Stimulated activated CD4-positive, alpha-beta T cell treated with anti-CD3 and anti-CD28 coated beads, Interleukin-12 subunit alpha, Interleukin-12 subunit beta, amount 100 ng/mL, for 24 hours (primary cell): Measurements from ENCODE around the gene BMERB1.
"Not testable (repeated sequence)": the region's sequence is repeated elsewhere in the genome, so short reads cannot be mapped to it uniquely, and the experiment has no call there.

Source experiments
- DNase-seq, 2 experiments: peaks; one replicate each; pipeline ENCODE4 v3.0.0-alpha.2; 2020; ENCODE audit warnings: low read depth in 2 of 2

Gene BMERB1

GRCh38 chr16:15593235-15593634 lies 158.8 kb downstream of the BMERB1 start:
- DNase-seq = no peak

GRCh38 chr16:15594711-15595320 lies 160.4 kb downstream of the BMERB1 start:
- no peak for DNase-seq

GRCh38 chr16:15597135-15597534 lies 162.7 kb downstream of the BMERB1 start:
- no peak for DNase-seq

- DNase-seq = no peak
Observed at GRCh38 chr16:15597822-15598647, 163.6 kb downstream of the BMERB1 start.

GRCh38 chr16:15598648-15599190 lies 164.3 kb downstream of the BMERB1 start:
- no peak for DNase-seq

GRCh38 chr16:15599303-15600070 lies 165.1 kb downstream of the BMERB1 start:
- no peak for DNase-seq

- DNase-seq = no peak
Observed at GRCh38 chr16:15601212-15601879, 167.0 kb downstream of the BMERB1 start.

GRCh38 chr16:15602285-15603044 lies 168.1 kb downstream of the BMERB1 start:
- no peak for DNase-seq

GRCh38 chr16:15604460-15605440 lies 170.4 kb downstream of the BMERB1 start:
- no peak for DNase-seq

GRCh38 chr16:15605839-15606517 lies 171.6 kb downstream of the BMERB1 start:
- no peak for DNase-seq

GRCh38 chr16:15606518-15607220 lies 172.3 kb downstream of the BMERB1 start:
- no peak for DNase-seq

GRCh38 chr16:15607221-15607699 lies 172.9 kb downstream of the BMERB1 start:
- not testable (repeated sequence) for DNase-seq

- DNase-seq = no peak
Observed at GRCh38 chr16:15607700-15608396, 173.5 kb downstream of the BMERB1 start.

- DNase-seq = no peak
Observed at GRCh38 chr16:15608398-15609285, 174.3 kb downstream of the BMERB1 start.

- DNase-seq = no peak
Observed at GRCh38 chr16:15609286-15609649, 174.9 kb downstream of the BMERB1 start.

- no peak for DNase-seq
Observed at GRCh38 chr16:15610369-15610871, 176.0 kb downstream of the BMERB1 start.

- no peak for DNase-seq
Observed at GRCh38 chr16:15611610-15612009, 177.2 kb downstream of the BMERB1 start.
